Activated naive CD4-positive, alpha-beta T cell (primary cell): ENCODE data around the gene SLC12A3.

ENCODE experiments used
- DNase-seq, 4 experiments: peaks; one replicate each; lab custom pipeline; 2025; lab: John Stamatoyannopoulos, UW

Gene SLC12A3

DNA sequence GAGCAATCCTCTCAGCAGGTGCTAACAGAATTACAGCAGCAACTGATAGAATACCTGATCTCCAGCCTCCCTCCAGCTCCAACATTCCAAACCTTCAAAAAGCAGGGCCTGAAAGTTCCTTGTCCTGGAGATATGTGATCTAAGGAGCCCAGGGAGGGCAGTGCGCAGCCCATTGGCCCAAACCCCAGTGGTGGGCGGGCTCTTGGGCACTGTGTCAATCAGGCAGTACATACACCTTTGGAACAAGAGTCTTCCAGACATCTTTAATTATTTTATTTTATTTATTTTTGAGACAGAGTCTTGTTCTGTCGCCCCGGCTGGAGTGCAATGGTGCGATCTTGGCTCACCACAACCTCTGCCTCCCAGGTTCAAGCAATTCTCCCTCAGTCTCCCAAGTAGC is 24.2 kb downstream of the SLC12A3 start:
- no peak for DNase-seq

DNA sequence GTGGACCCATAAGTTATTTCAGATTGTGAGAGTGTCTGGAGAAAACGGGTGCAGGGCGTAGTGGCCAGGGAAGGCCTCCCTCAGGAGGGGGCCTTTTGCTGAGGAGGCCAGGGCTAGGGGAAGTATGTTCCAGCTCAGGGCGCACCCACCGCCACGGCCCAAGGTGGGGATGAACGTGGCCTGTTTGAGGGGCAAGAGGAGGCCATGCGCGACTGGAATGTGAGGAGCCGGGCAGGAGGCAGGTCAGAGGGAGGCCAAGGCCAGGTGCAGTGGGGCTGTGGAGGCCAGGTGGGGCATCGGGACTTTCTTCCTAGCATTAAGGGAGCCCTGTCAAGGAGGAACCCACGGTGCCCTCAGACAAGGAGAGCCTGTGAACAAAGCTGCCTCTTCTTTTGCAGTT is 26.7 kb downstream of the SLC12A3 start:
- no peak for DNase-seq

DNA sequence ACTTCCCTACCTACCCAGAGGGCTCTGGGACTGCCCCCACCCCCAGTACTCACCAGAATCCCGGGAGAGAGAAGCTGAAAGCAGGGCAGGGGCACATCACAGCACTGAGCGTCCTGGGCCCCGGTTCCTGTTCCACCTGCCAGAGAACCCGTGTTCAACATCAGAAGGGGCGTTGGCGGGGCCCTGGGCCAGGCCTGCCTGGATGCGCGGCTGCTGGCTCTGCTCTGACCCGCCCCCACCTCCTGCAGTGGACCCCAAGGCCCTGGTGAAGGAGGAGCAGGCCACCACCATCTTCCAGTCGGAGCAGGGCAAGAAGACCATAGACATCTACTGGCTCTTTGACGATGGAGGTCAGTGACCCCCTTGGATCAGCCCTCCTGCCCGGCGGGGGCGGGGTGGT is 27.7 kb downstream of the SLC12A3 start:
- DNase-seq, result no peak

DNA sequence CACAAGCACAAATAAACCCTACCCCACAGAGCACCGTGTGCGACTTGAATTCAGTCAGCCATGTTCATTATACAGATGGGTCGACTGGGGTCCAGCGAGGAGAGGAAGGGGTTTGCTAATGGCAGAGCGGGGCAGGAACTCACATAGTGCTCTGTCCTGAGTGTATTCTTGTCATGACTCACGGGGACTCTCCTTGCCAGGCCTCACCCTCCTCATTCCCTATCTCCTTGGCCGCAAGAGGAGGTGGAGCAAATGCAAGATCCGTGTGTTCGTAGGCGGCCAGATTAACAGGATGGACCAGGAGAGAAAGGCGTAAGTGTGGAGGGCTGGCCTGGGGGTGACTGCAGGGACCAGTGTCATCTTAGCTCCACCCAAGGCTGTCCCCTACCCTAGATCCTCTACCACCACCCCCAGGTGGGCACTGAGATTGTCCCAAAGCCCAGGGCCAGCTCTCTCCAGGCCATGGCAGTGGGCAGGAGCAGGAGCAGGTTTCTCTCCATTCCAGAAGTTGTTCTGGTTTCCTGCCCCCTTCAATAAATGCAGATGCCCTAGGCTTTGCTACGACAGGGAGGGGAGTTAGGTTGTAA is 29.4 kb downstream of the SLC12A3 start:
- no peak for DNase-seq

DNA sequence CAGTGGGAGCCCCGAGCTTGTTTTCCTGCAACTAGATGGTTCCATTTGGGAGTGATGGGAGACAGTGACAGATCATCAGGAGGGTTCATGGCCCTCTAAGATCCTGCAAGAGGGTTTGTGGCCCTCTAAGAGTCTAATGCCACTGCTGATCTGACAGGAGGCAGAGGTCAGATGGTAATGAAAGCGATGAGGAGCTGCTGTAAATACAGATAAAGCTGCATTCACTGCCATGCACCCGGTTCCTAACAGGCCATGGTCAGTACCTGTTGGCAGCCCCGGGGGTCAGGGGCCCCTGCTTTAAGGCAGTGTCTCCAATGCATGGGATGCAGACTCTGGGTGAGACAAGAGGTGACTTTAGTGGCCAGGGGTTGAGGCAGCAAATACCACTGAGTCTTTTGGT is 30.8 kb downstream of the SLC12A3 start:
- no peak for DNase-seq

DNA sequence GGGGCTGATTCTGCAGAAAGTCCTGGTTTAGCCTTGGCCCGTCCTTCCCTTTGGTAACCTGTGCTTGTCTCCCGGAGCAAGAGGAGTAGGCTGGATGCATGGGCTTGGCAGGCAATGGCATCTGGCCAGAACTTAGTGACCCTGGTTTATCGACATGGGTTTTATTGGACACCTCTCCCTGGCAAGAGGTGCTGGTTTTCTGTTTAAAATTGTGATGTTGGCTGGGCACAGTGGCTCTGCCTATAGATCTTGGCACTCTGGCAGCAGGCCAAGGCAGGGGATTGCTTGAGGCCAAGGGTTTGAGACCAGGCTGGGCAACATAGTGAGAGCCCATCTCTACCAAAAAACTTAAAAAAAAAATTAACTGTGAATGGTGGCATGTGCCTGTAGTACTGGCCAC is 31.2 kb downstream of the SLC12A3 start:
- DNase-seq, result no peak

DNA sequence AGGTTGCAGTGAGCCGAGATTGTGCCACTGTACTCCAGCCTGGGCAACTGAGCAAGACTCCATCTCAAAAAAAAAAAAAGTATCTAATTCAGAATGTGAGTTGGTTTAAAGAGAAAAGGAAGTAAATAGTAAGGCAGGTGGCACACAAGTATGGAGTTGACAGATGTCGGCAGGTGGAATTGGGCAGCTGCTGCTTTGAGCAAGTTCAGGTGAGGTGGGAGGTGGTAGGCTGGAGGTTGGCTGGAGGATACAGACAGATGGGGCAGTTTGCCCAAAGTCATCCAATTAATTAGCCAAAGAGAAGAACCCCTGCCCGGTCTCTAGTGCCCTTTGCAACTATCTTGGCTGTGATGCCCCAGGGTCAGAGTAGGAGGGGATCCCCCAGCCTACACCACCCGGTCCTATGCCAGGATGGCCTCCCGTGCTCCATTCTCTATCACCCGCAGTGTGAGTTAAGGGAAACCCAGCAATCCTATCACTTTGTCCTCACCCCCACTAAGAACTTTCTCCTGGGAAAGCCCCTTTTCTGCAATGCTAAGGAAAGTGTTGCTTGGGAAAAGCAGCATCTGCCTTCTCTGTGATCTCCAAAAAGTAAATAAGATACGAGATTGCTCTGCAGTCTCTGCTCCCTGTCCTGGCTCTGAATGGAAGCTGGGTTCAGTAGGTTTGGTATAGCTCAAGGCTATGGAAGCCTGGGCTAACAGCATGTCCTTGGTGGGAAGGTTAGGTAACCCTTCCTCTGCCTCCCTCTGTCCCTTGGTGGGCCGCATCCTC is 32.2 kb downstream of the SLC12A3 start:
- no peak for DNase-seq

DNA sequence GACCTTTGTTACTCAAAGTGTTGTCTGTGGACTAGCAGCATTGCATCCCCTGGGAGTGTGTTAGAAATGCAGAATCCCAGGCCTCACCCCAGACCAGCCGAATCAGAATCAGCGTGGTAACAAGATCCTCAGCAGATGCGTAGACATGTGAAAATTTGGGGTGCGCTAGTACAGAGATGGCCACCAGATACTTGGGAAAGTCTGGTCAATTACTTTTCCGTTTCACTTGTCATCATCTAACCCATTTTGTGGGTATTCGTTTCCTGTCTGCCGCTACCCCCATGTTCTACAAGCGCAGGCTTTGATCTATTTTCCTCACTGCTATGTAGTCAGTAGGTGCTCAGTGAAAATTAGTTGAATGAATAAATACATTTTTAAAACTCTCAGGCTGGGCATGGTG is 33.8 kb downstream of the SLC12A3 start:
- DNase-seq, result no peak

DNA sequence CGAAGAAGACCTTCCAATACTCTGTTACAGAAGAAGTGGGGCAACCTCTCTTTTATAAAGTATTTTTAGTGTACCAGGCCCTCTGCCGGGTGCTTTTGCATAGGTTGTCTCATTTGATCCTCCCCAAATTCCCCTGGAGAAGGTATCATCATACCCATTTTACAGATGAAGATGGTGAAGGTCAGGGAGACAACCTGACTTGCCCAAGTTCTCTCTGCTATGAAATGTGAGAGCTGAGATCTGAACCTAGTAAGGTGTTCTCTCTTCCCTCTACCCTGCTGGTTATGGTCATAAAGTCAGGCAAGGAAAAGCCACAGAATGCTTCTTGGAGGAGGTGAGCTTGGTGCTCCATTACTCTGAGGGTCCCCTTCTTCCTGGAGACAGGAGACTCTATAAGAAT is 38.9 kb downstream of the SLC12A3 start:
- no peak for DNase-seq

DNA sequence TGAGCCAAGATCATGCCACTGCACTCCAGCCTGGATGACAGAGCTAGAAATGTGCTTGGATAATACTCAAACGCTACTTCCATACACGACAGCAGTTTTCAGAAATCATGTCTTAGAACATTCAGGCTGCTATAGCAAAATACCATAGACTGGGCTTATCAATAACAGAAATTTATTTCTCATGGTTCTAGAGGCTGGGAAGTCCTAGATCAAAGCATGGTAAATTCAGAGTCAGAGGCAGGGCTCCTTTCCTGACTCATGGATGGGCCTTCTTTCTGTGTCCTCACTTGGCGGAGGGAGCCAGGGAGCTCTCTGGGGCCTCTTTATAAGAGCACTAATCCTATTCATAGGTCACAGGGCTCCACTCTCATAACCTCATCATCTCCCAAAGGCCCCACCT is 42.4 kb downstream of the SLC12A3 start:
- no peak for DNase-seq

DNA sequence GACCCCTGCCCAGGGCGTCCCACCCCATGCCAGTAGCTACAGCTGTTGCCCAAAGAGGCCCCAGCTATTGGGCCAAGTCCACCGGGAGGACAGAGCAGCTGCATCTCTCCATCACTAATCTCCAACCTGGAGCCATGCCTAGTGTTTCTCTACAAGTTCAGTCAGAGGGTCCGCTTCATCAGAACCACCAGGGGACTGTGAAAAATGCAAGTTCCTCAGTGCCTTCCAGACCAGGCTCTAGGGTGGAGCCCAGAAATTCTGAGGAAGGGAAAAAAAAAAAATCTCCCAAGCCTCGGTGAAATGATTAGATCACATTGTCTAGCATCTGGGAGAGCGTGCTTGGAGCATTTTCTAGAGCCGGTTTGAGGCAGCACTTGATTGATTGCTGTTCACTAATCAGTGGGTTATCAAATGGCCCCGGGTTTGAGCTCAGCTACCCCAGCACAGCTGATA is 44.5 kb downstream of the SLC12A3 start:
- no peak for DNase-seq

DNA sequence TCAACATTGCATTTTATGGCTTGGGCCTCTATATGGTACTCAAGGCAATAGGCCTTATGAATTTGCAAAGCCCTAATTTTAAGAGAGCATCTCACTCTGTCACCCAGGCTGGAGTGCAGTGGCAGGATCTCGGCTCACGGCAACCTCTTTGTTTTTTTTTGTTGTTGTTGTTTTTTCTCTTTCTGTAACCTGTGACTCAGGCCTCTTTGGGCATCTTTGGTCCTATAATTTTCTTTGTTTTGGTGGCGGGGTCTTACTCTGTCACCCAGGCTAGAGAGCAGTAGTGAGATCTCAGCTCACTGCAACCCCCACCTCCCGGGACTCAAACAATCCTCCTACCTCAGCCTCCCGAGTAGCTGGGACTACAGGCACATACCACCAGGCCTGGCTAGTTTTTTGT is 45.1 kb downstream of the SLC12A3 start:
- no peak for DNase-seq

DNA sequence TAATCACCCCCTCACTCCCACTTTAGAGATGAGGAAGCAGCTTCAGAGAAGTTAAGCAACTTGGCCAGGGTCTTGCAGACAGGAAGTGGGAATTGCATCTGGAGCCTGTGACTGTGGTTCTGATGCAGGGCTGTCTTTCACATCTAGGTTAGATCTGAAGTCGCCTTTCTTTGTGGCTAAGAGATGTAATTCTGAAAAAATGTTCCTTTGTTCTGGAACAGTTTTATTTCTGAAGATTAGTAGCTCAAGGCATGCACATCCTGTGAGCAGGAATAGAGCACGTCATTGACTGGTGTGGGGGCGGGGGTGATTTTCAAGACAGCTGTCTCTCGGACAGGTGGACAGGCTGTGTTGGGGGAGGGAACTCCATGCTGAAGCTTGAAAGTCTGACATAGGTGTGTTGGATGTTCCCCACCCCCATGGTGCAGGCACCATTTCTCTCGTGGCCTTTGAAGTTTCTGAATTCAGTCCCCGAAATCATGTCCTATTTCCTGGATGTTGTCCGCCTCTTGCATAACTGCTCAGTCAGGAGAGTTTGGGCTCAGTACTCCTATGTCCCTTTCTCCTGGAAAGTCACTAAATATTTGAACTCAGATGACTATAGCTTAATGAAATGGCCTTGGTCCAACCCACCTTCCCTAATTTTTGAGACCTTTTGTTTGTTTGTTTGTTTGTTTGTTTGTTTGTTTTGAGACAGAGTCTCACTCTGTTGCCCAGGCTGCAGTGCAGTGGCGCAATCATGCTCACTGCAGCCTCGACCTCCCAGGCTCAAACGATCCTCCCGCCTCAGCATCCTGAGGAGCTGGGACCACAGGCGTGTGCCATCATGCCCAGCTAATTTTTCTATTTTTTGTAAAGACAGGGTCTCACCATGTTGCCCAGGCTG is 45.9 kb downstream of the SLC12A3 start:
- DNase-seq, result no peak

DNA sequence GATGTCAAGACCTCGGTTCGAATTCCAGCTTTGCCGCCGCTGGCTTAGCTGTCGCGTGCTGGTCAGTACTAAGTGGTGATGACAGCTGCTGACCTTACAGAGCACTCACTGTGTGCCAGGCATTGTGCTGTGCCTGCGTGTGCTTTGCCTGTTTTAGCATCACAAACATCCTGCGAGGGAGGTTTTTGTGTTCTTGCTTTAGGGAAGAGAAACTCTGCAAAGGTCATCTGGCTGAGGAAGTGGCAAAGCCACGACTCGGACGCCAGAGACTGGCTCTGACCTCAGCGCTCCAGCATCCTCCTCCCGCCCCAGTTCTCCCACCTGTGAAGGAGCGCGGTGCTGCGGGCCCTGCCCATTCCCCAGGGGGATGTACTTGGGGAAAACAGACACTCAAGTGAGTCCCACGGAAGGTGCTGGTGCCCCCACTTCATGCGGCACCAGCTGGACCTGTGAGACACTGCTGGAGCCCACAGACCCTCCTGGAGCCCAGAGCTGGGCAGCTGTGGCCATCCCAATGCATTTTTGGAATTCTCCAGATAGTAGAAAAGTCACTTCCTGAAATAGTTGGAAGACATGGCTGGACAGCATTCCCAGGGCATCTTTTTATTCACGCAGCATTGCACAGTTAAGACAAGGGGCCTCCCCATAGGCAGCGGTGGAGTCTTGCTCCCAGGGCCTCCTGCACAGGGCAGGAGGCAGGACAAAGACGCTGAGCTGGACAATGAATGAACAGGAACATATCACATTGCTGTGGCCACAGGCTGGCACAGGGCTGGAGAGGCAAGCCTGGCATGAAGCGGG is 47.0 kb downstream of the SLC12A3 start:
- DNase-seq, result no peak

DNA sequence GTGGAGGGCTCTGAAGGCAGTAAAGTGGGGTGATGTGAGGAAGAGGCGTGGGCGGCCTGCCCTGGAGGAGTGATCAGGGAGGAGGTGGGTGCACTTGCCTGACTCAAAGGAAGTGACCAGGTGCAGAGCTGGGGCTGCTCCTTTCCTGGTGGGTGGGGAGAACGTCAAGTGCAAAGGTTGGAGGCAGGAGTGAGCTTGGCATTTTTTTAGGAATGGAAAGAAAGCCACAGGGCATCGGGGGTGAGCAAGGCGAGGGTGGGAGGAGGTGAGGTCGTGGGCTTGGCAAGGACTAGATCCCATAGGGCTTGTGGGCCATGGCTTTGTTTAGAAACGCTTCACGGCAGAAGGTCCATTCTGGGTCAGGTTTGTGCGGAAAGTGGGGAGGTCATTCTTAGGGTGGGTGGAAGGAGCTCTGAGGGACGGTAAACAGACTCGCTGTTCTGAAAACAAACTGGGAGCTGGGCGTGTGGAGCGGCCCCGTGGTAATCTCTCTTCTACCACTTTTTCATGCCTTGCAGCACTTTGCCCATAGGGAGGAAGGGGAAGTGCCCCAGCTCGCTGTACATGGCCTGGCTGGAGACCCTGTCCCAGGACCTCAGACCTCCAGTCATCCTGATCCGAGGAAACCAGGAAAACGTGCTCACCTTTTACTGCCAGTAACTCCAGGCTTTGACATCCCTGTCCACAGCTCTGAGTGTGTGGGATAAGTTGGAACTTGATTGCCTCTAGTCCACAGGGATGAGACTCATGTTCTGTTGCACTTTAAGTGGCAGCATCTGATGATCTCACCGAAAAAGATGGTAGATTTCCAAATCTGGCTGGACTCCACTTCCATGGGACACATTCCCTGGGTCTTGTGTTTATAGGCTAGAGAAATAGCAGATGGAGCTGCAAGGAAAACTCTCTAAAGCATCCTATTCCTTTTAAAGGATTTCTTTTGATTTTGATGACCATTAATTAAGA is 48.0 kb downstream of the SLC12A3 start:
- no peak for DNase-seq

DNA sequence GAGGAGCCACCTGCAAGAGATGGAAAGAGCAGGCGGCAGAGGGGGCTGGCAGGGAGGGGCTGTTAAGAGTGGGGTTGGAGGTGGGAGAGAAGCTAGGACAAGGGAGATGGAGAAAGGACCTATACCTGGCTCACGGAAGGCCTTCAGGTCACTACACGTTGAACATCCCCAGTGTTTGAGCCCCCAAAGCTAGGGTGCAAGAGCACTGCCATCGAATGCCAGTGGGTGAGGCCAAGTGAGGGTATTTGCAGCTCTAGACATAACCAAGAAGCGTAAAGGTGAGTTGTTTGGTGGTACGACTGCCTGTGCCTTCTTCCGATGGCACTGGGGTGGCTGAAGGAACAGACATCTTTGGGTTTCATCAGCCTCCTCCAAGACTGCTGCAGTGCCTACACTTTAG is 49.9 kb downstream of the SLC12A3 start:
- no peak for DNase-seq

DNA sequence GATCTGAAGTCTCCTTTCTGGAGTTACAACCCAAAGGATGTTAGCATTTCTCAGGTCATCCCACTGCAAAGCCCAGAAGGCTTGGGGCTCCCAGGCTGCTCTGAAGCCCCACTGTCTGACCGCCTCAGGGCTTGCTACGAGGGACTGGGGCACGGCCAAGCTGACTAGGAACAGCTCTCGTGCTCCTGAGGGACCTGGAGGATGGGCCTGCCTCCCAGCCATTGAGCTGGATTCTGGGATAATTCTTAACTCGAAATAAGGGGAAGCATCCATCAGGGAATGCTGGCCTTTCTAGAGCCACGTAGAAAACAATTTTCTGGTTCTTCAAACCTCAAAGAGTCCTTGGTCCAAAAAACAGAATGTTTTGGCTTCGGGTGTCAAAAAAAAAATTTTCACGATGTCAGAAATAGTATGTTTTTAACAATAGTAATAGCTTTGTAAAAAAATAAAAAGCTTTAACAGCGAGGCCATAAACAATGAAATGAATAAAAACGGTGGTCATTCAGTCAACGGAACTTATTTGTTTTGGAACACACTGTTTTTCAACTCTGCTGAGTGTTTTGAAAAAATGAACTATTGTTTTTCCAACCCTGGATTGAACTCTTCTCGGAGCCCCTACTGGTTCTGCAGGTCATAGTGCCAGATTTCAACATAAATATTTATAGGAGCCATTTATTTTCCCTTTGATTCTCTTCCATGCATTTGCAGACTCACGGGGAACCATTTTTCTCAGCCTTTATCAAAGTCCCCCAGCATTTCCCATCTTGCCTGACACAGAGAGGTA is 50.5 kb downstream of the SLC12A3 start:
- DNase-seq, result no peak

DNA sequence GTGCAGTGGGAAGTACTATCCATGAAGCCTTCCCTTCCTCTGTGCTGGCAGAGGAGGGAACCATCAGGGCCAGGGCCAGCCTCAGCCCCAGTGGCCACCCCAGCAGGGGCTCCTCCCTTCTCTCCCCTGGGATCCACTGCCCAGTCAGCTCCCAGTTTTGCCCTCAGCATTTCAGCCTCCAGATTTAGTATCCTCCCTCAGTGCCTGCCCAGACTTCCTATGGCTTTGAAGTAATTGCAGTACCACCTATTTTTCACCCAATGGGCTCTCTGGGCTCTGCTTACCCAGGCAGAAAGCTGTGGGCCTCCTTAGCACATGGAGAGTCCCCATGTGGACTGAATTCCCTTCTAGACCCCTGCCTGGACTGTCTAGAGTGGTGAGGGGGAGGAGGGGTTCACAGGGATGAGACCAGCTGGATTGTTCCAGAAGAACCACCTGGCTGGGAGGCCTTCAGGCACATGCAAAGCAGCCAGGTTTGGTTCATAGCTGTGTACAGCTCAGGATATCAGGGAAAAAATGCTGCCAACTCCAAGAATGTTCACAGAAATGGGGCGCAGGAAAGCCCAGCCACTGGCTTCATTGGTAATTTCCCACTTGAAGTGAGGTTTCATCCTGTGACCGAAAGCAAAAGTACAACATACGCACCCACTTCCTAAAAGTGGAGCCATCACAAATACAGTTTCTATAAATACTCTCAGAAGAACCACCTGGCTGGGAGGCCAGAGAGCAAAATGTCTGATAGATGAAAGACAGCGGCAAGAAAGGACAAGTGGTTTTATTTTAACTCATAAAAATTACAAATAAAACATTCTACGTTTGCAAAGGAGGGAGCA is 51.8 kb downstream of the SLC12A3 start:
- DNase-seq, result no peak

DNA sequence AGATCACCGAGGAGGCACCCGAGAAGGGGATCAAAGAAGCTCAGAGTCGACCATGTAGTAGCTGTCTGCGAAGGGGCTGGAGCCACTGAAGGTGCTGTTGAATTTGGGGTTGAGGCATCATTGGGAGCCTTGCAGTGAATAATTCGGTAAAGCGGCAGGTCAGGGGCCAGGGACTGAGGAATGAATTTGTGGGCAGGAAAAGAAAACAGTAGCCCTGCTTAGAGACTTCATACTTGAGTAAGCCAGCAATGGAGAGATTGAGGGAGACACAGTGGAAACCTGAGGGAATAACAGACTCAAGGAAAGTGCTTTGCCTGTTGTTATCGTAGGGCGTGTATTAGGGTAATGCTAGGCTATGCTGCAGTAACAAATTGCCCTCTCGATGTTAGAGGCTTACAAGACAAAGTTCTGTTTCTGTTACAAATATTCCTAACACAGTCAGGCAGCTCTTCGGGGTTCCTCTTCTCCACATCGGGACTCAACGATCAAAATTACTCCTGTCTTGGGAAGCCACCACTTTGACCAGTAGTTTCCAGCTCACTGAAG is 53.5 kb downstream of the SLC12A3 start:
- no peak for DNase-seq
